Stimulated activated CD4-positive, alpha-beta T cell treated with anti-CD3 and anti-CD28 coated beads, TNF-alpha, amount 100 ng/mL, for 48 hours (primary cell): ENCODE data around the gene RSKR.
"Not testable (repeated sequence)": the region's sequence is repeated elsewhere in the genome, so short reads cannot be mapped to it uniquely, and the experiment has no call there.

Experiments
- DNase-seq, 3 donors: peaks; one replicate each; pipeline ENCODE4 v3.0.0-alpha.2; 2020; ENCODE audit warnings: low read depth in 3 of 3

The RSKR gene

GRCh38 chr17:28577466-28577824 is 36.5 kb downstream of the RSKR start:
- no peak for DNase-seq

- DNase-seq: peak; percentile 93 to 99 (median 94)
Observed at GRCh38 chr17:28576758-28577465, 37.1 kb downstream of the RSKR start, which contains the start of gene ALDOC. Gene ALDOC, minus strand, starts transcription at chr17:28576895. Its CDS starts 1,363 bp downstream, at chr17:28575532.

- not testable (repeated sequence) for DNase-seq
Observed at GRCh38 chr17:28576016-28576415, 38.0 kb downstream of the RSKR start.

DNA sequence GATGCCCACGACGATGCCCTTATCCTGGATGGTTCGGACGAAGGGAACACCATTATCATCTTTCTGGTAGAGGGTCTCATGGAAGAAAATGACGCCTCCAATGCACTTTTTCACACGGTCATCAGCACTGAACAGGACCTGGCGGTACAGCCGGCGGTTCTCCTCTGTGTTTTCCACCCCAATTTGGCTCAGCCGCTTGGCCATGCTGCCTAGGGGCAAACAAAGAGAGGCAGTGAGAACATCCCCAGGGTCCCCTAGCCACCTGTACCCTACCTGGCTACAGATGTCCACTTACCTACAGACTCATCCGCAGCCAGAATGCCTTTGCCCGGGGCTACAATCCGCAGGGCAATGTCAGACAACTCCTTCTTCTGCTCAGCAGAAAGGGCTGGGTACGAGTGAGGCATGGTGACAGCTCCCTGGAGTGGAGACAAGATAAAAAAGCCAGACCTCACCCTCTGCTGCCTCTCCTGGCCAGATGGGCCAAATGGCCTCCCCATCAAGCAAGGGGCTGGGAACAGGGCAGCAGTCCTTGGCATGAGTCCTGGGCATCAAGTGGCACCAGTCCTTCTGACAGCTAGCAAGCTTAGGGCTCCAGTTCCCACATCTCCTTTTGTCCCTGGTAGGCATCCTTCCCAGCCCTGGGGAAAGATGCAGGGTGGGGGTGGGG is 38.7 kb downstream of the RSKR start:
- no peak for DNase-seq

GRCh38 chr17:28574526-28574925 is 39.5 kb downstream of the RSKR start:
- no peak for DNase-seq

- no peak for DNase-seq
Observed at GRCh38 chr17:28573966-28574480, 40.0 kb downstream of the RSKR start.

DNA sequence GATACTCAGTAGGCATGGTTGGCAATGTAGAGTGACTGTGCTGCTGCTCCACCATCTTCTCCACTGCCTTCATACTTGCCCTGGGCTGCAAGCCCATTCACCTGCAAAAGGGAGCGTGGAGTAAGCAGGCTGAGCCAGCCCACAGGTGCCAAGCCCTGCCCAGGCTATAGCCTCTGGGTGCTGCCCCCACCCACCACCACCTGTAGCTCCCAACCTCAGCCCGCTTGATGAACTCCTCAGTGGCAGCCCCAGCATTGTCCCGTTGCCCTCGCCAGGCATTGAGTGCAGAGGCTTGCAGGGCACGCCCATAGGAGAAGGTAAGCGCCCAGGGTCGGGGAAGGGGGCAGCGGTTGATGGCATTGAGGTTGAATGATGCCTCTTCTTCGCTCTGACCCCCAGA is 40.5 kb downstream of the RSKR start:
- no peak for DNase-seq

- DNase-seq: no peak
Observed at GRCh38 chr17:28573040-28573380, 41.0 kb downstream of the RSKR start.

DNA sequence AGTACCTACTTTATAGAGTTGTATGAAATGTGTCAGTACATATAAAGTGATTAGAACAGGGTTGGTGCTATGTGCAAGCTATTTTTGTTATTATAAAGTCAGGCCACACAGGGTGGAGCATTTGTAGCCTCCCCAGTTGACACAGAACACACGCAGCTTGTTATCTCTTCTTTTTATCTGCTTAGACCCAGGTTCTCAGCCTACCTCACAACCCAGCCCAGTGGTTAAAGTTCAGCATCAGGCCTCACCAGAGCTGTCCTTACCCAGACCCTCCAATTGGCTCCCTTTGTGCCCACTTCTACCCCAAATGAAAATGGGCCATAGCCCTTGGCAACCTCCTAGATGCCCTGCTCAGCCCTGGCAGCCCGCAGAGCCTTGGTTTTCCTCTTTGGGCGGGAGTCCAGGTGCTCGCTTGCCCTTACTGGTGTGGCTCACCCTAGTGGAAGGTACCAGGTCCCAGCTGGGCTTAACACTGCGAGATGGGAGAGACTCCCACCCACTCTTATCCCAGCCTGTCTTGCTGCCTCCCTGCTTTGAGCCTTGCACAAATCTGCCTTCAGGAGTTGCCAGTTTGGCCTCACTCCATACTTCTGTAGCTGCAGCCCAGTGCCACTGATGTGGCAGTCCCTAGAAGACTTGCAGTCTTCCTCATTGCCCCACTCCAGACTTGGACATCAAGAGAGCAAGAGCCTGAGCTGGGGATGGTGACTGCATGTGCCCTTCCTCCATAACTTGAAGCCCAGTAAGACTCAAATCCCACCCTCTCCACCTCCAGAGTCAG is 41.5 kb downstream of the RSKR start:
- no peak for DNase-seq

GRCh38 chr17:28571361-28572122 is 42.4 kb downstream of the RSKR start, which contains the start of gene PIGS:
Gene PIGS, minus strand, starts transcription at chr17:28571524. Its CDS starts 28 bp downstream, at chr17:28571496.
- peak; percentile 85 to 91 (median 90) for DNase-seq

DNA sequence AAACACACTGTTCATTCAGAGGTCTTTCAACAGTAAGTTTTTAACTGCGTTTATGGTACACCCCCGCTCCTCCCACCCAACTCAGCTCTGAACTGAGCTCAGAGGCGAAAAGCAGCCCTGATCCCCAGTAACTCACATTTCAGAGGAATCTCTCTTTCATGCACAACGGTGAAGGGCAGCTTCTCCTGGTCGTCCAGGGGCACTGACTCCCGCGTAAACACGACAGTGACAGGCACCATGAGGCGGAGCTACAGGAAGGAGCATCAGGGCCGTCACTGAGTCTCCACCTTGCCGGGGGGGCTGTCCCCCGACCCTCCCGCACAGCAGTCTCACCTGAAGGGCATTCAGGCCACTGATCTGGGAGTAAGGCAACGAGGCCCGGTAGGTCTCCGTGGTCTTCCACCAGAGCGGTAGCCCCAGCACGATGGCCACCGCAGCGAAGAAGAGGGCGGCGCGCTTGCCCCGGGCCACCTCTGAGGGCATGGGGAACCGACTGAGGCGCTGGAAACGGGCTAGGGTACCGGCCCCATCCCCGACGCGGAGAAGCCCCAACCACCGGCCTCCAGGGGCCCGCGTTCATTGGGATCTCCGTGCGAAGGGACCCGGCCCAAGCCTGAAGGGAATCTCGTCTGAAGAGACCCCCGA is 43.1 kb downstream of the RSKR start:
- DNase-seq: no peak

- no peak for DNase-seq
Observed at GRCh38 chr17:28569446-28569845, 44.5 kb downstream of the RSKR start.

GRCh38 chr17:28567604-28568003 is 46.4 kb downstream of the RSKR start:
- DNase-seq: no peak

- no peak for DNase-seq
Observed at GRCh38 chr17:28563475-28563874, 50.5 kb downstream of the RSKR start.
